Vagina (tissue), 2 donors: Measurements from ENCODE around the gene POMGNT2. TPM values are rescaled to one million over a fixed set of nuclear protein-coding genes. Genes with fewer than 3 reads are reported as not detected.
"Not testable (repeated sequence)": the region's sequence is repeated elsewhere in the genome, so short reads cannot be mapped to it uniquely, and the experiment has no call there.

Source experiments
- DNase-seq, 2 donors: peaks; one replicate each; pipeline ENCODE4 v3.0.0-alpha.2; 2017; ENCODE audit errors: extremely low spot score in 2 of 2
- H3K27ac ChIP-seq: fragments of 200-600 bp; sonication (generic); one replicate; pipeline ENCODE4 v1.5.1; 2019
- H3K27me3 ChIP-seq: fragments of 200-600 bp; sonication (generic); one replicate; pipeline ENCODE4 v1.5.1; 2019
- H3K36me3 ChIP-seq, 2 donors: fragments of 200-600 bp; sonication (generic); one replicate each; pipeline ENCODE4 v1.5.1; 2017 to 2019
- H3K4me1 ChIP-seq: fragments of 200-600 bp; sonication (generic); one replicate; pipeline ENCODE4 v1.5.1; 2019
- H3K4me3 ChIP-seq, 2 donors: fragments of 200-600 bp; sonication (generic); 1 replicate in 1 of 2; 2 replicates in 1 of 2; pipeline ENCODE4 v1.5.1; 2016 to 2019
- H3K9me3 ChIP-seq: fragments of 200-600 bp; sonication (generic); one replicate; pipeline ENCODE4 v1.5.1; 2019
- POLR2A ChIP-seq, 2 donors: fragments of 450-650 bp; IDR thresholded peaks; one replicate each; pipeline ENCODE4 v1.6.1; 2017; ENCODE audit warnings: antibody characterized with exemption in 2 of 2, mild to moderate bottlenecking in 2 of 2, moderate library complexity in 2 of 2
- POLR2AphosphoS5 ChIP-seq, 2 donors: sonication (generic); formaldehyde crosslinking; IDR thresholded peaks; one replicate each; pipeline ENCODE4 v1.9.0; 2017; ENCODE audit warnings: antibody characterized with exemption in 2 of 2, mild to moderate bottlenecking in 2 of 2, low read depth in 1 of 2; ENCODE audit not compliant: insufficient read depth in 1 of 2
- intact Hi-C: fragments of 100-400 bp; cut with DNase I; formaldehyde crosslinking; loops from one replicate; pipeline ENCODE4 v1.15.1; 2023
- total RNA-seq: library from RNA; depleted of rRNA; stranded (reverse); fragments of >200 nt; gene quantifications from one replicate; pipeline ENCODE4 v1.2.3, GENCODE V29; 2016
- TF ChIP-seq, protein P1 (sequence below), 3 experiments: fragments of 450-650 bp in 2 of 3; fragments of 200-600 bp in 1 of 3; sonication (generic) in 1 of 3; IDR thresholded peaks; one replicate each; pipeline ENCODE4 v1.5.1; 2017 to 2019; ENCODE audit warnings: antibody characterized with exemption in 3 of 3, mild to moderate bottlenecking in 2 of 3, moderate library complexity in 2 of 3

Gene POMGNT2
- total RNA-seq, 1 donor from 2014 or later: 26.8 TPM

DNA sequence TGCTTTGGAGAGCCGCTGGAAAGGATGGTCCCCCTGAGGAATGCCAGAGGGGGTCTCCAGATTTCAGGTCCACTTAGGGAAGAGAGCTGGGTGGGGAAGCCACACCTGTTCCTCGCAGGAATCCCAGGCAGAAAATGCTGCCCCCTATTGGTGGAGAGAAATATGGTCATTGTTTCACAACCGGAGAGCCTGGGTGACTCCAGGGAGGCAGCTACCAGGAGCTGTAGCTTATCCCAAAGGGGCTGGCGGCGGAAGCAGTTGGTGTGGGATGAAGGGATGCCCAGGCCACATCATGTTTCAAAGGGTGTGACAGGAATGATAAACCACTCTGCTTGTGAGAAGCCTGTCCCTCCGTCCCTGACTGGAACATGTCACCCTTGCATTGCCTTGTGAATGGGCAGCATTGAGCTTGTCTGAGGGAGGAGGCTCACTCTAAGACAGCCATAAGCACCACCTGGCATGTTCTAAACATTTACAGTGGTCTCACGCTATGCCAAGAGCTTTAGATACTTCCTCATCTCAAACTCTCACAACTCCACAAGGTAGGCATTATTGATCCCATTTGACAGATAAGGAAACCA is 34.5 kb downstream of the POMGNT2 start:
- no peaks in the 10 kb centered on the region for H3K4me1 ChIP-seq
- H3K4me3 ChIP-seq: no peak overlapping the region
- DNase-seq: peak; percentile 58 to 65
- H3K27ac ChIP-seq: no peak overlapping the region
- intact Hi-C loops: no loop called here
- no peaks in the 10 kb centered on the region for H3K9me3 ChIP-seq
- TF ChIP-seq POLR2AphosphoS5 (IDR thresholded peaks at IDR 0.05; ENCODE audit: insufficient read depth in 1 of 2, low read depth in 1 of 2): no peak
- TF ChIP-seq POLR2A (IDR thresholded peaks at IDR 0.05): no peak
- TF ChIP-seq, protein P1, sequence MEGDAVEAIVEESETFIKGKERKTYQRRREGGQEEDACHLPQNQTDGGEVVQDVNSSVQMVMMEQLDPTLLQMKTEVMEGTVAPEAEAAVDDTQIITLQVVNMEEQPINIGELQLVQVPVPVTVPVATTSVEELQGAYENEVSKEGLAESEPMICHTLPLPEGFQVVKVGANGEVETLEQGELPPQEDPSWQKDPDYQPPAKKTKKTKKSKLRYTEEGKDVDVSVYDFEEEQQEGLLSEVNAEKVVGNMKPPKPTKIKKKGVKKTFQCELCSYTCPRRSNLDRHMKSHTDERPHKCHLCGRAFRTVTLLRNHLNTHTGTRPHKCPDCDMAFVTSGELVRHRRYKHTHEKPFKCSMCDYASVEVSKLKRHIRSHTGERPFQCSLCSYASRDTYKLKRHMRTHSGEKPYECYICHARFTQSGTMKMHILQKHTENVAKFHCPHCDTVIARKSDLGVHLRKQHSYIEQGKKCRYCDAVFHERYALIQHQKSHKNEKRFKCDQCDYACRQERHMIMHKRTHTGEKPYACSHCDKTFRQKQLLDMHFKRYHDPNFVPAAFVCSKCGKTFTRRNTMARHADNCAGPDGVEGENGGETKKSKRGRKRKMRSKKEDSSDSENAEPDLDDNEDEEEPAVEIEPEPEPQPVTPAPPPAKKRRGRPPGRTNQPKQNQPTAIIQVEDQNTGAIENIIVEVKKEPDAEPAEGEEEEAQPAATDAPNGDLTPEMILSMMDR (IDR thresholded peaks at IDR 0.05): no peak
- no peaks in the 10 kb centered on the region for H3K36me3 ChIP-seq
- H3K27me3 ChIP-seq: no peaks in the 10 kb centered on the region

DNA sequence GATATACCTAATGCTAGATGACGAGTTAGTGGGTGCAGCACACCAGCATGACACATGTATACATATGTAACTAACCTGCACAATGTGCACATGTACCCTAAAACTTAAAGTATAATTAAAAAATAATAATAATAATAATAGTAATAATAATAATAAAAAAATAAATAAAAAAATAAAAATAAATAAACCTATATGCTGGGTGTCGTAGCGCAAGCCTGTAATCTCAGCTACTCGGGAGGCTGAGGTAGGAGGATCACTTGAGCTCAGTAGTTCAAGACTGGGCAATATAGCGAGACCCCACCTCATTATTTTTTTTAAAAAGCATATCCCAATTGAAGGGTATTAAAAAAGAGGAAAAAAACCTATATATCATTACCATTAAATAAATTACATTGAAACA is 35.2 kb downstream of the POMGNT2 start:
- H3K27me3 ChIP-seq, DNase-seq, H3K9me3 ChIP-seq, H3K36me3 ChIP-seq, intact Hi-C loops, H3K27ac ChIP-seq, H3K4me3 ChIP-seq, H3K4me1 ChIP-seq: not testable (repeated sequence)

DNA sequence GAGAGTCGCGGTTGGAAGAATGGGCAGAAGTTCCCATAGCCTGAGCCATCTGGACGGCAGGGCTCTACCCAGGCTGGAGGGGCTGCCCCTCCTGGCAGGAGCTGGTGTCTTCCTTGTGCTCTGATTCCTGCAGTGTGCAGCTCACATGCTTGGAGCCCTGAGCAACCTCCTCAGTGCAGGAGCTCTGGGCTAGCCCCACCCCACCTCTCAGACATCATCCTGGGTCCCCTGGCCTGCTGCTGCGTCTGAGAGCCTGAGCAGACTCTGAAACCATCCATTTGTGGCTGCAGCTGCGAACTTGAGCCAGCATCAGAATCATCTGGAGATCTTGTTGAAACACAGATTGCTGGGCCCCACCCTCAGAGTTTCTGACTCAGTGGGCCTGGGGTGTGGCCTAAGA is 42.8 kb downstream of the POMGNT2 start:
- H3K4me3 ChIP-seq: no peak overlapping the region
- peak in 1 of 2 donors; percentile 93 for DNase-seq
- TF ChIP-seq POLR2A (IDR thresholded peaks at IDR 0.05): no peak
- TF ChIP-seq, protein P1 (IDR thresholded peaks at IDR 0.05): no peak
- TF ChIP-seq POLR2AphosphoS5 (IDR thresholded peaks at IDR 0.05; ENCODE audit: insufficient read depth in 1 of 2, low read depth in 1 of 2): no peak
- H3K4me1 ChIP-seq: no peaks in the 10 kb centered on the region
- H3K27ac ChIP-seq: no peak overlapping the region
- H3K27me3 ChIP-seq: no peaks in the 10 kb centered on the region
- intact Hi-C loops: no loop called here
- no peaks in the 10 kb centered on the region for H3K9me3 ChIP-seq
- no peaks in the 10 kb centered on the region for H3K36me3 ChIP-seq

DNA sequence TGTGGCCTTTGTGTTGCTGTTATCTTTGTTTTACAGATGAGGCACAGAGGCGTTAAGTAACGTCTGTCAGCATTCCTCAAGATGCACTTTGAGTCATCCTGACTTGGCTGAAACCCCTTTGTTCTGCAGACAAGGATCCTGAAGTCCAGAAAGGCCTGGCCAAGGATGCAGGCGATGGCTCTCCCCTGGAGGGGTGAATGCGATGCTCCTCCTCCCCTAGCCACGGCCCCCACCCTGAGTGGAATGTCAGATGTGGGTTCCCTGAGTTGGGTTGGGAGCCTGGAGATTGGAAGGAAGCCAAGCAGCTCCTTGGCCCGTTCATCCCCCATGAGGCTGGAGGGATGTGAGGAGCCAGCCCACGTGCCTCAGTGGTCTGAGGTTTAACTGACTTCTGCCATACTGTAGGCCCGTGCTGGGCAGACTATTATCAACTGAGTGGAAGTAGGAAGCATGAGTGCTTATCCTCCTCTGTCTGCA is 43.3 kb downstream of the POMGNT2 start:
- DNase-seq: peak in 1 of 2 donors; percentile 49
- H3K4me3 ChIP-seq: no peak overlapping the region

DNA sequence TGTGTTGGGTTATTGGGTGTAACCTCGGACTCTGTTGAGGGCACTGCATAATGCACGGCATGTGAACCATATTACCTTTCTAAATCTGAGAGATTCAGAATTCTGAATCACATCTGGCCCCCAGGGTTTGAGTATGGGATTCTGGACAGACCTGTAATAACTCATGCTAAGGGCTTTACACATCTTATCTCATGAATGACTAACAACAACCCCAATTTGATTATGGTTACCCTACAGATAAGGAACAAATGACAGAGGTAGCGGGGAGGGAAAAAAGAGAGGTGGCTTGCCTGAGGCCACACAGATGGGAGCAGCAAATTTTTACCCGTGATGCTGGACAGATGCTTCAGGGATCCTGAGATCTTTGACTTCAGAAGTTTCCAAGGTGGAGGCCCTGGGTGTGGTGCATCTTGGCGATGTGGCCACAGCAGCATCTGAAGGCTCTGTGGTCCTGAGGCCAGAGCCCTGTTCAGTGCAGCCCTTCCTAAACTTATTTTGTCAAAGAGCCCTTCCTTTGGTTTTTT is 43.8 kb downstream of the POMGNT2 start:
- intact Hi-C loops: no loop called here
- DNase-seq: peak in 1 of 2 donors; percentile 43
- Histone ChIP-seq H3K4me3 (no peak overlapping the region), H3K27me3 (no peaks in the 10 kb centered on the region), H3K36me3 (no peaks in the 10 kb centered on the region), H3K9me3 (no peaks in the 10 kb centered on the region), H3K4me1 (no peaks in the 10 kb centered on the region), H3K27ac (no peak overlapping the region)
- TF ChIP-seq POLR2AphosphoS5 (IDR thresholded peaks at IDR 0.05; ENCODE audit: insufficient read depth in 1 of 2, low read depth in 1 of 2) (no peak), POLR2A (IDR thresholded peaks at IDR 0.05) (no peak)
- TF ChIP-seq, protein P1 (IDR thresholded peaks at IDR 0.05): no peak

More for the DNA sequence above, 43.3 kb downstream of the POMGNT2 start:
- intact Hi-C loops: no loop called here
- Histone ChIP-seq H3K27me3 (no peaks in the 10 kb centered on the region), H3K4me1 (no peaks in the 10 kb centered on the region), H3K36me3 (no peaks in the 10 kb centered on the region), H3K27ac (no peak overlapping the region), H3K9me3 (no peaks in the 10 kb centered on the region)
- TF ChIP-seq POLR2A (IDR thresholded peaks at IDR 0.05) (no peak), POLR2AphosphoS5 (IDR thresholded peaks at IDR 0.05; ENCODE audit: insufficient read depth in 1 of 2, low read depth in 1 of 2) (no peak)
- TF ChIP-seq, protein P1 (IDR thresholded peaks at IDR 0.05): no peak
